ENCODE measurements around the gene NPR1. TPM values are rescaled to one million over a fixed set of nuclear protein-coding genes. Genes with fewer than 3 reads are reported as not detected.

The NPR1 gene
- total and polyA plus RNA-seq, 2 donors (not counting 3 experiments of a cell fraction or from before 2014, with no cell fraction given): 9.8 to 13.3 TPM

- DNase-seq (ENCODE audit: low read depth, low spot score): peak; percentile 100
- peak within 1 kb of the TSS; percentile 100 for H3K9ac ChIP-seq (replicated peaks; ENCODE audit: extremely low read depth, insufficient read depth, low read length)
- peak; percentile 99 for FAIRE-seq
- dilution Hi-C loops (cut with MboI; ENCODE audit: extremely low pct_ligation_motif_present, low sequenced_read_pairs) (no loop called here), intact Hi-C loops (cut with micrococcal nuclease) (loop anchor here (1.0 to 5.0 kb wide), 6 partner anchors 25 to 123 kb away; partner anchors contain the start of genes ILF2 and SNAPIN)
- H3K4me2 ChIP-seq (ENCODE audit: insufficient read depth, low read length): peak within 1 kb of the TSS; percentile 85
- peaks cover 11% of the 10 kb centered on the region for H3K4me1 ChIP-seq (ENCODE audit: control insufficient read depth, extremely low read depth, insufficient read depth, low read length)
- H4K20me1 ChIP-seq (replicated peaks; ENCODE audit: control insufficient read depth, extremely low read depth, insufficient read depth, low read length): no peaks in the 10 kb centered on the region
- H2AFZ ChIP-seq (ENCODE audit: low read depth, low read length): peak within 1 kb of the TSS; percentile 64
- peak within 1 kb of the TSS; percentile 65 to 96 (median 93) for H3K4me3 ChIP-seq (replicated peaks in 1 of 3; ENCODE audit: insufficient read depth in 1 of 3, low read depth in 1 of 3, low read length in 3 of 3)
- ChIA-PET POLR2A (interaction anchor here (0.5 to 2.0 kb wide), 23 partner anchors 9 to 284 kb away, joined by 3 to 28 read pairs (median 5); partner anchors contain the start of genes ILF2, S100A14, S100A16 and S100A6), CTCF (interaction anchor here (0.9 to 2.5 kb wide), 15 partner anchors 9 to 123 kb away, joined by 3 to 29 read pairs (median 5); partner anchors contain the start of gene ILF2)
- peaks cover 38% of the 10 kb centered on the region for H3K79me2 ChIP-seq (ENCODE audit: control insufficient read depth, insufficient read depth, low read length)
- H3K27me3 ChIP-seq (ENCODE audit: control insufficient read depth in 2 of 2, insufficient read depth in 2 of 2, low read length in 2 of 2): no peaks in the 10 kb centered on the region
- peak within 1 kb of the TSS; percentile 94 for H3K27ac ChIP-seq (ENCODE audit: insufficient read depth, low read depth, low read length)
- TF ChIP-seq, protein P1, sequence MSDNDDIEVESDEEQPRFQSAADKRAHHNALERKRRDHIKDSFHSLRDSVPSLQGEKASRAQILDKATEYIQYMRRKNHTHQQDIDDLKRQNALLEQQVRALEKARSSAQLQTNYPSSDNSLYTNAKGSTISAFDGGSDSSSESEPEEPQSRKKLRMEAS (IDR thresholded peaks at IDR 0.05; ENCODE audit: insufficient read depth, insufficient read length): no peak
- TF ChIP-seq POLR2AphosphoS5 (IDR thresholded peaks at IDR 0.05; ENCODE audit: insufficient read depth, low read depth, low read length) (peak; percentile 92), POLR2A (IDR thresholded peaks at IDR 0.05; ENCODE audit: low read depth, low read length) (peak; percentile 78)
- H3K9me1 ChIP-seq (replicated peaks; ENCODE audit: control insufficient read depth, extremely low read depth, insufficient read depth, low read length): no peaks in the 10 kb centered on the region
- TSS peak; percentile 86 for BruUV-seq (replicated peaks)
- peaks cover 10 to 16% of the 10 kb centered on the region in 2 experiments for H3K36me3 ChIP-seq (ENCODE audit: control insufficient read depth in 2 of 2, extremely low read depth in 1 of 2, insufficient read depth in 2 of 2, low read length in 2 of 2)
- no peaks in the 10 kb centered on the region for H3K9me3 ChIP-seq (replicated peaks; ENCODE audit: control insufficient read depth, insufficient read depth, low read length)
These were observed 44.5 kb upstream of the NPR1 start, which contains the start of gene CHTOP for GRCh38 chr1:153633754-153634665. CHTOP (plus strand) TSS chr1:153634066; CDS start chr1:153636589, 2,523 bp downstream.

DNA sequence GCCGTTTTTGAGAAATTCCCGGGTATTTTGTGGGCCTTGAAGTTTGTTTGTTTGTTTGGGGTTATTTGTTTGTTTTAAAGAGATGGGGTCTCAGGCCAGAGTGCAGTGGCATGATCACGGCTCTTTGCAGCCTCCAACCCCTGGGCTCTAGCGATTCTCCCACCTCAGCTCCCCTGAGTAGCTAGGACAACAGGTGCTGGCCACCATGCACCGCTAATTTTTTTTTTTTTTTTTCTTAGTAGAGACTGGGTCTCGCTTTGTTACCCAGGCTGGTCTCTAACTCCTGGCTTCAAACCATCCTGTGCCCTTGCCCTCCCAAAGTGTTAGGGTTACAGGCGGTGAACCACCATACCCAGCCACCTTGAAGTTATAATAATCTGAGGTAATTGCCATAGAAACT, 42.6 kb upstream of the NPR1 start:
- no TSS peak for BruUV-seq (replicated peaks)
- FAIRE-seq (no peak), DNase-seq (ENCODE audit: low read depth, low spot score) (no peak)
- Histone ChIP-seq H3K4me3 (replicated peaks in 1 of 3; ENCODE audit: insufficient read depth in 1 of 3, low read depth in 1 of 3, low read length in 3 of 3) (no peak overlapping the region), H3K27me3 (ENCODE audit: control insufficient read depth in 2 of 2, insufficient read depth in 2 of 2, low read length in 2 of 2) (no peaks in the 10 kb centered on the region), H3K36me3 (ENCODE audit: control insufficient read depth in 2 of 2, extremely low read depth in 1 of 2, insufficient read depth in 2 of 2, low read length in 2 of 2) (peaks cover 17 to 18% of the 10 kb centered on the region in 2 experiments), H3K4me1 (ENCODE audit: control insufficient read depth, extremely low read depth, insufficient read depth, low read length) (peaks cover 11% of the 10 kb centered on the region), H3K9me3 (replicated peaks; ENCODE audit: control insufficient read depth, insufficient read depth, low read length) (no peaks in the 10 kb centered on the region), H3K9ac (replicated peaks; ENCODE audit: extremely low read depth, insufficient read depth, low read length) (no peak overlapping the region), H3K27ac (ENCODE audit: insufficient read depth, low read depth, low read length) (no peak overlapping the region), H3K79me2 (ENCODE audit: control insufficient read depth, insufficient read depth, low read length) (peaks cover 47% of the 10 kb centered on the region), H4K20me1 (replicated peaks; ENCODE audit: control insufficient read depth, extremely low read depth, insufficient read depth, low read length) (no peaks in the 10 kb centered on the region), H3K9me1 (replicated peaks; ENCODE audit: control insufficient read depth, extremely low read depth, insufficient read depth, low read length) (no peaks in the 10 kb centered on the region), H2AFZ (ENCODE audit: low read depth, low read length) (no peak overlapping the region), H3K4me2 (ENCODE audit: insufficient read depth, low read length) (no peak overlapping the region)
- ChIA-PET POLR2A (interaction anchor here (0.7 kb wide), 1 partner anchor 27 kb away, joined by 5 read pairs; no protein-coding TSS in a partner anchor), CTCF (interaction anchor here (2.5 kb wide), 1 partner anchor 63 kb away, joined by 29 read pairs; no protein-coding TSS in a partner anchor)
- intact Hi-C loops (cut with micrococcal nuclease): loop anchor here (2.0 kb wide), 1 partner anchor 23 kb away; the partner anchor contains the start of gene SNAPIN
- dilution Hi-C loops (cut with MboI; ENCODE audit: extremely low pct_ligation_motif_present, low sequenced_read_pairs): no loop called here
- no peak for TF ChIP-seq EZH2 (IDR thresholded peaks at IDR 0.05; ENCODE audit: borderline replicate concordance, low read depth, low read length, severe bottlenecking)
- no peak for TF ChIP-seq POLR2AphosphoS5 (IDR thresholded peaks at IDR 0.05; ENCODE audit: insufficient read depth, low read depth, low read length)
- no peak for TF ChIP-seq GATA2 (IDR thresholded peaks at IDR 0.05; ENCODE audit: insufficient read depth, insufficient read length, low read depth, low read length)
- TF ChIP-seq POLR2A (IDR thresholded peaks at IDR 0.05; ENCODE audit: low read depth, low read length): no peak
- no peak for TF ChIP-seq FOS (IDR thresholded peaks at IDR 0.05; ENCODE audit: borderline replicate concordance, insufficient read depth, low read length)
- TF ChIP-seq CTCF (IDR thresholded peaks at IDR 0.05; ENCODE audit: extremely low read depth in 1 of 2, insufficient read depth in 1 of 2, low read depth in 1 of 2, low read length in 2 of 2): no peak
- TF ChIP-seq, protein P1 (IDR thresholded peaks at IDR 0.05; ENCODE audit: insufficient read depth, insufficient read length): no peak
- TF ChIP-seq MYC (IDR thresholded peaks at IDR 0.05; ENCODE audit: low read depth, low read length): no peak
- no peak for TF ChIP-seq JUN (IDR thresholded peaks at IDR 0.05; ENCODE audit: borderline replicate concordance, insufficient read depth, insufficient read length, low read depth)
